HUES64 (cell line): ENCODE results near the gene ZSCAN16.
A peak's percentile ranks its signal among the peaks of the same experiment; 100 is the strongest.

ENCODE experiments used
- H3K27ac ChIP-seq: 2 replicates; pipeline ENCODE4 v1.7.0; 2013; ENCODE audit warnings: low read depth, low read length, inconsistent platforms
- H3K27me3 ChIP-seq: 2 replicates; pipeline ENCODE4 v1.6.1; 2013; ENCODE audit warnings: mild to moderate bottlenecking, low read length; ENCODE audit not compliant: insufficient read depth
- H3K36me3 ChIP-seq: 2 replicates; pipeline ENCODE4 v1.6.1; 2013; ENCODE audit warnings: mild to moderate bottlenecking, low read length; ENCODE audit not compliant: insufficient read depth
- H3K4me1 ChIP-seq: 2 replicates; pipeline ENCODE4 v1.6.1; 2013; ENCODE audit warnings: mild to moderate bottlenecking, low read length, moderate library complexity; ENCODE audit not compliant: insufficient read depth
- H3K4me3 ChIP-seq: 2 replicates; pipeline ENCODE4 v1.5.1; 2013; ENCODE audit warnings: mild to moderate bottlenecking, low read length, moderate library complexity
- H3K9ac ChIP-seq: 2 replicates; pipeline ENCODE4 v1.6.1; 2013; ENCODE audit warnings: mild to moderate bottlenecking, low read depth, low read length
- H3K9me3 ChIP-seq: 2 replicates; pipeline ENCODE4 v1.6.1; 2013; ENCODE audit warnings: low read depth, low read length; ENCODE audit not compliant: insufficient read depth
- WGBS: fragments of 150-250, 120-280 bp; methylation state at CpG from one replicate; pipeline ENCODE4 v1.1.7; 2013; ENCODE audit warnings: missing lambda C conversion rate; 5-methylcytosine and 5-hydroxymethylcytosine counted together

ZSCAN16 gene

DNA sequence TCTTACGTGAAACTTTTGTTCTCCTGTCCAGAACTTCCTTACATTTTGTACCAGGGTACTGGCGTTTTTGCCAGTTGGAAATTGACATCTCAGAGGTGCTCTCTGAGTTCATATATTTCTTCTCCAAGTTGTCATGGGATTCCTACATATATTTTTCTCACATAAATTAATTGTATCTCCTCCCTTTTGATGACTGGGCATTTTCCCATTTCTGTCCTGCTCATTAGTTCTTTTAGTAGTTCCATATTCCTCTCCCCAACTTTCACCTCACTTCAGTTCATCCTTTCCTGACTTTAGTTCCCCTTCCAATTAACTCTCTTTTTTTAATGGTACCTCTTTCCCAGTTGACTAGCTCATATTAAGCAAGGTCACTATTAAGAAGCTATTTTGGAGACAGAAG, 28.1 kb downstream of the ZSCAN16 start:
- 96% methylated on average over 2 of the region's 2 CpGs for WGBS
- H3K9me3 ChIP-seq, result peaks cover 14% of the 10 kb centered on the region; the same call in 1 of the 2 replicates

DNA sequence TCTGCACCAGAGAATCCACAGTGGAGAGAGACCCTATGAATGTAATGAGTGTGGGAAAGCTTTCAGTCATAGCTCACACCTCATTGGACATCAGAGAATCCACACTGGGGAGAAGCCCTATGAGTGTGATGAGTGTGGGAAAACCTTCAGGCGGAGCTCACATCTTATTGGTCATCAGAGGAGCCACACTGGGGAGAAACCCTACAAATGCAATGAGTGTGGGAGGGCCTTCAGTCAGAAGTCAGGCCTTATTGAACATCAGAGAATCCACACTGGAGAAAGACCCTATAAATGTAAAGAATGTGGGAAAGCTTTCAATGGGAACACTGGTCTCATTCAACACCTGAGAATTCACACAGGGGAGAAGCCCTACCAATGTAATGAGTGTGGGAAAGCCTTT, 29.1 kb downstream of the ZSCAN16 start:
- Histone ChIP-seq H3K9ac (no peak overlapping the region), H3K27ac (no peak overlapping the region), H3K4me3 (no peak overlapping the region), H3K9me3 (peaks cover 14% of the 10 kb centered on the region; the same call in 1 of the 2 replicates), H3K36me3 (peaks cover 93% of the 10 kb centered on the region), H3K27me3 (no peaks in the 10 kb centered on the region), H3K4me1 (no peaks in the 10 kb centered on the region)
- WGBS, result 96% methylated on average over 1 of the region's 1 CpG

More for the DNA sequence above, 28.1 kb downstream of the ZSCAN16 start:
- Histone ChIP-seq H3K36me3 (peaks cover 100% of the 10 kb centered on the region), H3K4me3 (no peak overlapping the region), H3K27me3 (no peaks in the 10 kb centered on the region), H3K27ac (no peak overlapping the region), H3K9ac (no peak overlapping the region), H3K4me1 (no peaks in the 10 kb centered on the region)

DNA sequence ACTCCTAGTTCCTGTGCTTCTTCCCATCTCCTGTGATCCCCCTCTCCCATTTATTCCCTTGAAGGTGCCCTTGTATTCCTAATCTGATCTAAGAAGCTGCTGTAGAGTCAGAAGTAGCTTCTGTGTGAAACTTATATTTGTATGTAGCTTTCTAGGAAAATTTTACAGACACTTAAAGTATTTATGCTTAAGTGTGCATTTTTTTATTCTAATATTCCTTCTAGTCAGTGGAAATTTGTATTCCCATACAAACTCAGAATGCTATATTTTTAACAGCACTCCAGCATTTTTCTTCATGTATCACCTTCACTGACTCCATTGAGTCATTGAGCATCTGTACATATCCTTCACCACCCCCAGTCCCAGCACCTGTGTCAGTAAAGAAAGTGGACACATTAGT, 29.9 kb downstream of the ZSCAN16 start:
- H3K27me3 ChIP-seq, result no peaks in the 10 kb centered on the region
- H3K36me3 ChIP-seq, result peaks cover 85% of the 10 kb centered on the region
- no peak overlapping the region for H3K9ac ChIP-seq
- no peak overlapping the region for H3K4me3 ChIP-seq
- H3K4me1 ChIP-seq, result no peaks in the 10 kb centered on the region
- H3K27ac ChIP-seq, result no peak overlapping the region
- peaks cover 14% of the 10 kb centered on the region; the same call in 1 of the 2 replicates for H3K9me3 ChIP-seq

DNA sequence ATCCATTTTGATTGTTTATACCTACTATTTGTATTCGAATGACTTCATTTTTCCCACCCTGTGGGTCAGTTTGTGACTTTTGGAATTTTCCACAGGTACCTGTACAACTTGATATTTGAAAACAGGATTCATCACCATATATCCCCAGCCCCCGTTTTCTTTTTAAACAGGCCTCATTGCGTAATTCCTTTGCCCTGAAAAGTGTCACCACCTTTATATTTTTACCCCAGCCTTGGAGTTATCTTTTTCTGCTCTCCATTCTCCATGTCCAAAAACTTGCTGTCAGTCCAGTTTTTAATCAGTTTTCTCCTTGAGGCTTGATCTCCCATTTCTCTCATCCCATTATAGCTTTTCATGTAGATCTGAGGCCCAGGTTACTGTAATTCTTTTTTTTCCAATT, 33.9 kb downstream of the ZSCAN16 start:
- H3K36me3 ChIP-seq, result peaks cover 45% of the 10 kb centered on the region
- no peak overlapping the region for H3K9ac ChIP-seq
- no peaks in the 10 kb centered on the region for H3K4me1 ChIP-seq
- no peak overlapping the region for H3K4me3 ChIP-seq
- no peak overlapping the region for H3K27ac ChIP-seq
- no peaks in the 10 kb centered on the region for H3K9me3 ChIP-seq
- peaks cover 12% of the 10 kb centered on the region; the same call in 1 of the 2 replicates for H3K27me3 ChIP-seq
- 97% methylated on average over 3 of the region's 3 CpGs for WGBS

DNA sequence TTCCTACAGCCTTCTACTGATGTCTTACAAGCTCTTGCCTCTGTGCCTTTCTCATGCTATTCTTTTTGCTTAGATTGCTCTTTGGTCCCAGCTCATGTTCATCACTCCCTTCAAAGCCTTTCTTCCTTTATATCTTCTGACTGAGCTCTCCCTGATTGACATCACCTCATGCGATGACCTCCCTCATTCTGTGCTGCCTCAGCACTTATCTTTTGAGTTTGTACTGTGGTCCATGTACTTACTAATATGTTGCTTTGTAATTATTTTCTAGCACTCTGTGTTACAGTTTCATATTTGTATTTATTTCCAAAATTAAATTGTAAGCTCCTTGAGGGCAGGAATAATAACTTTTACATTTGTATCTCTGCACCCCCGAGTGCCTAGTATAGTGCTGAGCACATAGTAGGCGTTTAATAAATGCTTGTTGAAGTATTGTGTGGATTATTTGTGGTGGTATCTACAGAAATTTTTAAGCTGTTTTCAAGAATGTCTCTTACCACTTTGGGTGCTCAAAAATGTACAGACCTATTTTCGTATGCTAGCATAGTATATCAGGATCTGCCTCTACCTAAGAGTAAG, 34.7 kb downstream of the ZSCAN16 start:
- peaks cover 14% of the 10 kb centered on the region for H3K27me3 ChIP-seq
- H3K27ac ChIP-seq, result no peak overlapping the region
- WGBS, result 90% methylated on average over 4 of the region's 4 CpGs
- H3K36me3 ChIP-seq, result peaks cover 37% of the 10 kb centered on the region
- no peak overlapping the region for H3K4me3 ChIP-seq
- no peak overlapping the region for H3K9ac ChIP-seq
- H3K4me1 ChIP-seq, result no peaks in the 10 kb centered on the region
- H3K9me3 ChIP-seq, result no peaks in the 10 kb centered on the region

DNA sequence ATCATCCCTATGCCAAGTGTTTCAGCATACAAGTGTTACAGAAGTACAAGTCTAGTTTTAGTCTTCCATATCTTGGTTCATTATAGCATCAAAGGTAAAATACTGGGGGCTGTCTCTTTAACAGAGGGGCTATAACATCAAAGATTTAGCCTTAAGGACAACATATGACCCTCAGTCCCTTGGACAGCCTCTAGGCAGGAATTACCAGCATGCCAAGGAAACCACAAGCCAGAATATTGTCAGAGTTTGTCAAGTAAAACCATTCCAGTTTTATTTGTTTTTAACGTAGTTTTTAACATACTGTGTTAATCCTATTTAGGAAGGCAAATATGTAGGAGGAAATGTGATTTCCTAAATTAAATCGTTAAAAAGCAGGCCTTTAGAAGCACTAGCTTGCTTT, 35.8 kb downstream of the ZSCAN16 start:
- Histone ChIP-seq H3K9me3 (no peaks in the 10 kb centered on the region), H3K4me1 (no peaks in the 10 kb centered on the region), H3K27ac (no peak overlapping the region), H3K9ac (no peak overlapping the region), H3K36me3 (peaks cover 26% of the 10 kb centered on the region), H3K27me3 (peaks cover 25% of the 10 kb centered on the region), H3K4me3 (no peak overlapping the region)
- WGBS, result 94% methylated on average over 2 of the region's 2 CpGs

DNA sequence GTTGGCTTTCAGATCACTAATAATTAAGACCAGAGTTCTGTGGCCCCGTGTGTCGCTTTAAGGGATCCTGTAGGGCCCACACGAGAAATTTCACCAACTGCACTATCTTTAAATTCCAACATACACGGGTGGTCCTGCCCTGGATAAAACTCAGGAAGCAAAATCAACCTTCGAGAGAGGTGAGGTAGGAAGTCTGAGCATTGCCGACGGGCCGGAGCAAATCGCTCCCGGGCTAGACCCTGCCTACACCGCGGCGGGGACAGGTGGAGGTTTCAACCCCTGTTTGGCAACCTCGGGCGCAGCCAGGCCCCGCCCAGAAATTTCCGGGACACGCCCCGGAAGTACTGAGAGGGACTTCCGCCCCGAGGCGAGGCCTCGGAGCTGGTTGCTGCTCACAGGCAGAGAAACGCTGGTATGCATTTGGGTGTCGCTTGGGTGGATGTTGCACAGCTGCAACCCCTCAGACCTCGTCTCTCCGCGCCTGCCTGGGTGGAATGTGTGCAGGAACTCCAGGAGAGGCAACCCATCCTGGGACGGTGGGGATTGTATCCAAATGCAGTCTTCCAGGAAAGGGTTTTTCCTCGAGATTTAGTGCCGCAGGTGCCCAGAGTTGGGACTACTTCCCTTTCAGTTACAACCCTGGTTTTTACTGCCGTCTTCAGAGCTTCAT, 37.1 kb downstream of the ZSCAN16 start:
- H3K9ac ChIP-seq, result peak overlapping the region; percentile 36; the same call in 1 of the 2 replicates
- peak overlapping the region; percentile 58 for H3K4me3 ChIP-seq
- no peak overlapping the region for H3K27ac ChIP-seq
- peaks cover 35% of the 10 kb centered on the region for H3K27me3 ChIP-seq
- H3K9me3 ChIP-seq, result no peaks in the 10 kb centered on the region
- H3K4me1 ChIP-seq, result no peaks in the 10 kb centered on the region
- H3K36me3 ChIP-seq, result peaks cover 13% of the 10 kb centered on the region
- 52% methylated on average over 32 of the region's 32 CpGs for WGBS

DNA sequence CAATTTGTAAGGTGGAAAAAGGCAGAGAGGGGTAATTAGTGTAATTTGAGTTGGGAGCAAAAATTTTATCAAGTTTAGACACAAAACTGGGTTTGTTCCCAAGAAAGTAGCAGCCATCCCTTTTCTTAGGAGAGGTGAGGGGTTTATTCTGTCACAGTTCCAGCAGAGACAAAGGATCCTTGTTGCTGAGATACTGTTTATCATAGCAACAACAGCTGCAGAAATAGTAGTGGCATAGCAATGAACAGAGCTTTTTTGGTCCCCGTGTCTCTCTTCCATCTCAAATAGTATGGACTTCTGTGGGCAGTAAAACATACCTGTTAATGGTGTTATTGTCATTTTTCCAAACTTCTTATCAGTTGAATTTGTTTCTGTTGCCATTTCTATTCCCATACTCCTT, 41.2 kb downstream of the ZSCAN16 start:
- no peaks in the 10 kb centered on the region for H3K36me3 ChIP-seq
- H3K9ac ChIP-seq, result no peak overlapping the region
- no peaks in the 10 kb centered on the region for H3K9me3 ChIP-seq
- H3K27me3 ChIP-seq, result peaks cover 48% of the 10 kb centered on the region
- no peaks in the 10 kb centered on the region for H3K4me1 ChIP-seq
- H3K27ac ChIP-seq, result no peak overlapping the region
- no peak overlapping the region for H3K4me3 ChIP-seq
- WGBS, result 100% methylated on average over 1 of the region's 1 CpG

DNA sequence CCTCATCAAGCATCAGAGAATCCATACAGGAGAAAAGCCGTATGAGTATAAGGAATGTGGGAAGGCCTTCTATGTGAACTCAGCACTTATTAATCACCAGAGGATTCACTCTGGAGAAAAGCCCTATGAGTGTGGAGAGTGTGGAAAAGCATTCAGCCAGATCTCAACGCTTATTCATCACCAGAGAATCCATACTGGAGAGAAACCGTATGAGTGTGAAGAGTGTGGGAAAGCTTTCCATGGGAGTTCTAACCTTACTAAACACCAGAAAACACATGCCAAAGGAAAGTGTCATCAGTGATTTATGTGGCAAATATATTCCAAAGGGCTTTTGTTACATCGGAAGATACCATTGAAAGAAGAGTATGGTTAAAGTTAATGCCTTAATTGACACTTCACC, 42.7 kb downstream of the ZSCAN16 start:
- no peak overlapping the region for H3K9ac ChIP-seq
- H3K27me3 ChIP-seq, result peaks cover 45% of the 10 kb centered on the region
- no peak overlapping the region for H3K4me3 ChIP-seq
- no peaks in the 10 kb centered on the region for H3K36me3 ChIP-seq
- 97% methylated on average over 3 of the region's 4 CpGs for WGBS
- no peaks in the 10 kb centered on the region for H3K4me1 ChIP-seq
- H3K27ac ChIP-seq, result no peak overlapping the region
- H3K9me3 ChIP-seq, result no peaks in the 10 kb centered on the region

DNA sequence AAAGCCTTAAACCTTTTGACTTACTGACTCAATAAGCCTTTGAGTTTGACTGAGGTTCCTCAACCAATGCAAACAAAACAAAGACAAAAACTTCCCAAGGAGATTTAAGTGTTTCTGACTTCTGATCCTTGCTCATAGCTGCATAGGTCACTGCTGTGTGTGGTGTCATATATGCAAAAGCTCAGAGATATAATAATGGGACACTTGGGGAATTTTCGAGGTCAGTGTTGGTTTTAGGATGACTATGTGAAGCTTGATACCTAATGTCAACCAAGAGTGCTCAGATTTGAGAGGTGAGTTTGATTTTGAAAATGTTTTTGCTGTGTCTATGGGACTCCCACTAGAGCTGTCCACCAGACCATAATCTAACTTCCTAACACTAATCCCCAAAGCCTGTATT, 43.5 kb downstream of the ZSCAN16 start:
- 84% methylated on average over 1 of the region's 1 CpG for WGBS

DNA sequence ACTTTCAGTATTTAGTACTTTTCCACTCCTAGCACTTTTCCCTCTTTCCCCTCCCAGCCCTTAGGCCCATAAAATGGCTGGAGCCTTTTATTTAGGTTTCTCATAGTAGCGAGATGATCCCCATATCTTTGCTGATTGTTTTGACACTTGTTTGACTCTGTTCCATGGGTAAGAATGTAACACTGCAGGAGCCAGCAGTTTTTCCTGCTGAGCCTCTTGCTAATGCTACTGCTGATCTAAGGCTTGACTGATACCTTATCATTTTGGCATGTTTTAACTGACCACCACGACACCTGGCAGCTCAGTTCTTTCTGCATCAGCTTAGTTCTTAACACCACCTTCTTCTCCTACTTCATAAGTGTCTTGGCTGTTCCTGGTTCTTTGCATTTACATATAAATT, 46.9 kb downstream of the ZSCAN16 start:
- H3K27me3 ChIP-seq, result peaks cover 21% of the 10 kb centered on the region
- H3K4me1 ChIP-seq, result no peaks in the 10 kb centered on the region
- 75% methylated on average over 2 of the region's 2 CpGs for WGBS
- H3K36me3 ChIP-seq, result no peaks in the 10 kb centered on the region
- no peak overlapping the region for H3K27ac ChIP-seq
- no peak overlapping the region for H3K9ac ChIP-seq
- H3K9me3 ChIP-seq, result no peaks in the 10 kb centered on the region
- H3K4me3 ChIP-seq, result no peak overlapping the region

More for the DNA sequence above, 43.5 kb downstream of the ZSCAN16 start:
- H3K36me3 ChIP-seq, result no peaks in the 10 kb centered on the region
- peaks cover 39% of the 10 kb centered on the region for H3K27me3 ChIP-seq
- no peak overlapping the region for H3K4me3 ChIP-seq
- no peaks in the 10 kb centered on the region for H3K4me1 ChIP-seq
- H3K9me3 ChIP-seq, result no peaks in the 10 kb centered on the region
- H3K9ac ChIP-seq, result no peak overlapping the region
- H3K27ac ChIP-seq, result no peak overlapping the region
